HG03460 (cell line): ENCODE measurements around the gene TNFSF12.
A peak's percentile ranks its signal among the peaks of the same experiment; 100 is the strongest.

Source experiments
- ATAC-seq: cut with Tn5 transposase; IDR thresholded peaks from one replicate; pipeline ENCODE4 v1.9.1; 2021; ENCODE audit not compliant: unreplicated experiment

TNFSF12 gene

GRCh38 chr17:7563115-7563869 is 14.4 kb downstream of the TNFSF12 start:
- ATAC-seq = no peak

GRCh38 chr17:7569571-7569970 is 20.7 kb downstream of the TNFSF12 start:
- ATAC-seq = no peak

GRCh38 chr17:7570351-7570750 is 21.5 kb downstream of the TNFSF12 start:
- no peak for ATAC-seq

- ATAC-seq = no peak
Measured at GRCh38 chr17:7572338-7572587, 23.4 kb downstream of the TNFSF12 start.

- peak; percentile 85 for ATAC-seq
Measured at GRCh38 chr17:7572588-7573323, 23.9 kb downstream of the TNFSF12 start.

- ATAC-seq = no peak
Measured at GRCh38 chr17:7573324-7574080, 24.6 kb downstream of the TNFSF12 start.

GRCh38 chr17:7574176-7574953 is 25.5 kb downstream of the TNFSF12 start:
- ATAC-seq = no peak

- ATAC-seq = no peak
Measured at GRCh38 chr17:7575481-7575883, 26.6 kb downstream of the TNFSF12 start.

GRCh38 chr17:7575959-7576358 is 27.1 kb downstream of the TNFSF12 start:
- ATAC-seq = no peak

- ATAC-seq = no peak
Measured at GRCh38 chr17:7576432-7576937, 27.6 kb downstream of the TNFSF12 start.

- ATAC-seq = no peak
Measured at GRCh38 chr17:7577327-7578199, 28.7 kb downstream of the TNFSF12 start.

- no peak for ATAC-seq
Measured at GRCh38 chr17:7579001-7579833, 30.4 kb downstream of the TNFSF12 start, which contains the start of gene CD68. Gene CD68 (plus strand): TSS chr17:7579638. CDS start chr17:7579678, 40 bp downstream.

- no peak for ATAC-seq
Measured at GRCh38 chr17:7579834-7580603, 31.2 kb downstream of the TNFSF12 start.

GRCh38 chr17:7580604-7581575 is 32.0 kb downstream of the TNFSF12 start:
- ATAC-seq = no peak

GRCh38 chr17:7582396-7583252 is 33.8 kb downstream of the TNFSF12 start:
- ATAC-seq = no peak
